GM18505 (cell line): ENCODE data around the gene SRP19.

Experiments used
- ATAC-seq: cut with Tn5 transposase; IDR thresholded peaks from one replicate; pipeline ENCODE4 v1.9.1; 2021; ENCODE audit not compliant: unreplicated experiment
- POLR2A ChIP-seq: IDR thresholded peaks from 4 replicates; pipeline ENCODE4 v1.6.1; 2011; ENCODE audit warnings: borderline replicate concordance; ENCODE audit not compliant: insufficient read depth, insufficient read length; ENCODE audit errors: extremely low read depth

SRP19 gene

DNA sequence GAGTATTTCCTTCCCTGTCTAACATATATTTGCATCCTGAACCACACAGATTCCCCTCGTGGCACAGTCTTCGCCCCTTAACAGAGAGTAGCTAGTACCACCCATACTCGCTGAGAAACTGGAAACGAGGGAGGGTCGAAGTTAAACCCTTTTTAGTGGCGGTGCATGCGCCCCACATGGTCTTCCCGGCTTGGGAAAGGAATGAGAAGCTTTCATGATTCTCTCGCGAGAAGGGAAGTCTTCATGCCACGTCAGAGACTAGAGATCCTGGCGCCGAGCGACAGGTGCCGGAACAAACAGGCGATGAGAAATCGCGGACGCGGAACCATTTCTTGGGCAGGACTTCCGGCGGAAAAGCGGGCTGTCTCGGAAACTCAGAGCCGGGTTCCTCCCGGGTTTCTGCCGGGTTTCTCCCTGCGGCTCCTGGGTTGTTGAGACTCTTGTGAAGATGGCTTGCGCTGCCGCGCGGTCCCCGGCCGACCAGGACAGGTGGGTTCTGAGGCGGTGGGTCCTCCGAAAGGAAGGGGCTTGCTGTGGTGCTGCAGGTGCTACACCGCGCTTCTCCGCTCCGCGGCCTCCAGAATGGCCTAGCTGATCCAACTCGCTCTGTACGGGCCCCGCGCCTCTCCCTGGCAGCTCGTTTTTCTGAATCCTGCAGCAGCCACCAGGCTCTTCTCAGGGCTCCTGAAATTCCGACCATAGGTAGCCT, at the start of gene SRP19:
Gene SRP19, plus strand, starts transcription at position 359 of the 709 bp plus-strand sequence. Its CDS starts 90 bp downstream, at position 449.
- peak; percentile 97 for ATAC-seq
- peak; percentile 85 for TF ChIP-seq POLR2A

DNA sequence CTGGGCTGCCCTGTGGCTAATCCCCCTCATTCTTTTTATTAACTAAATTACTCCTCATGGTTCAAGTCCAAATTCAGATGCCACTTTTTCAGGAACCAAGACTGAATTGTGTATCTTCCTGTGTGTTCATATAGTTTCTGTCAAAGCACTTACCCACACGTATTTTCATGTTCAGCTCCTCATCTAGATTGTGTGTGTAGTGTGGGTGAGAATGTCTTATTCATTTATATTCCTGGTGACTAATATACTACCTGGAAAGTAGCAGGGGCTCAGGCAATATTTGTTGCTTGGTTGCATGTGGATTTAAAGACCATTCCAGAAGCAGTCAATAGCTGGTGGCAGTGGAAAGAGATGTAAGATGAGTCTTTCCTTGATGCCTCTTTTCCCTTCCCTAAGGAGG, 48.5 kb upstream of the SRP19 start:
- no peak for TF ChIP-seq POLR2A
- no peak for ATAC-seq

DNA sequence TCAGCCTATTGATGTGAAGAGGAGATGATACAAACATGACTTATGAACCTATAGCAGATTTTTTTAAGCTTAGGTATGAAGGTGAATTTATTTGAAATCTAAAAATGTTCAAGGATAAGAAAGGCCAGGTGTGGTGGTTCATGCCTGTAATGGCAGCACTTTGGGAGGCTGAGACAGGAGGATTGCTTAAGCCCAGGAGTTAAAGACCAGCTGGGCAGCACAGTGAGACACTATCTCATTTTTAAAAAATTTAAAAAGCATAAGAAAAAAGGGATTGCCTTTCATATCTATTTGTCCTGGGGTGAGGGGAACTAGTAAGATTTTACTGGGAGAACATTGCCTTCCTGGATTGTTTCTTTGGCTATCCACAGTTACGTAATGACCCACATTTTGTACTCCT, 40.8 kb upstream of the SRP19 start:
- TF ChIP-seq POLR2A = no peak
- no peak for ATAC-seq

DNA sequence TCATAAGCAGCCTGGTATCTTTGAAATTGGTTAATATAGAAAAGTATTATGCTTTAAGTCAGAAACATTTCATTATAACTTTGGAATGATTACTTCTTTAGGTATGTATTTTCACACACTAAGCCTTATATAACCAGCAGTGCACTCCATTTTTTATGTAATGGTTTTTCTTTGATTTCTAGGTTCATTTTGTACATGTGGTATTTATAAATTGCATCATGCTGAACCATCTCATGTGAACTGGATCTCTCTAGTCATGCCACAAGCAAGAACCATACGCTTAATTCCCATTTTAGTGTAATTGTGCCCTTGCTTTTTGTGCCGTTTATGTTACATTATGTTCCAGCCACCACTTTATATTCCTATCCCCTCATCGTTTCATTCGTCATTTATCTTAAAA, 38.6 kb upstream of the SRP19 start:
- no peak for TF ChIP-seq POLR2A
- ATAC-seq = no peak

DNA sequence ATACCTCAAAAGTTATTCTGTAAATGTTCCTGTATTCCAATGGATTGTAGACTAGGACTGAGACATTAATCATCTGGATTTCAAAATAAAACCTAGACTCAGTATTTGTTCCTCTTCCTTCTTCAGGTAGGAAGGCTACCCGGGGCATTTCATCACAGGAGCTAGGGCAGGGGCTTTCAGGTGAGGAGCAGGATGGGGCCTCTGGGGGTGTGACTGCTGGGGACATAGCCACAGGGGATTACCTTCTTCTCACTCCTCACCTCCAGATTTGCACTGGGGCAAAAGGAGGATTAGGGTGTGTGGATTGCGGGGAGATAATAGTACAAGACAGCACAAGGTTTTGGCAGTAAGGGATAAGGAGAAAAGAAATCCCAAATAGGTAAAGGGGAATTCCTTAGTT, 37.9 kb upstream of the SRP19 start:
- TF ChIP-seq POLR2A = no peak
- no peak for ATAC-seq

DNA sequence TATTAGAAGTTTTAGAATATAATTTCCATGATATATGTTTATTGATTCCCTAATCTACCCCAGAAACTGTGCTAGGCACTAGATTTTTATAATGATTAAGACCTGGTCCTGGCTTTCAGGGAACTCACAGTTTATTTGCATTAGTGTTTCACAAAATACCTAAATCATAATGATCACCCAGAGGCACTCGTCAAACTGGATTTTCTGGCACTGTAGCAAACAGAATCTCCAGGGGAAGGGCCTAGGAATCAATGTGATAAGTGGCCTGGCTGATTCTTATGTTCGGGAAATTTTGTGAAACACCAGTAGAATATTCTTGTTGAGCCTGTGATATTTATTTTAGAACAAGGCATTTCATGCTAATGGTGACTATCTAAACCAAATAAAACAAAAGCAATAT, 37.4 kb upstream of the SRP19 start:
- ATAC-seq = no peak
- no peak for TF ChIP-seq POLR2A

DNA sequence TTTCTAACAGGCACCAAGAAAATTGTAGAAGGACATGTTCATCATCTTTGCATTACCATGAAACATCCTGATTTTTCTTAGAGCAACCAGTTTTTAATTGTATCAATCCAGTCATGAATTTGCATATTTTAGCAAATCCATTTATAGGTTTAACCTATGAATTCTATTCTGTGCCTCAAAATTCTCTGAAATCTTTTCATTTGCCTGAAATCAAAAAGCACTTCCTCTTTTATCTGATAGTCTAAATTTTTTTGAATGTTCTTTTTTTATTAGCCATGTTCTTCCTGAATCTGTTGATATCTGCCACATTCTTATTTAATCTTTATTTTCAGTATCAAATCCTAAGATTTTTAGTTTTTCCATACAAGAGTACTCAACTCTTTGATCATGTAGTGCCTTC, 36.9 kb upstream of the SRP19 start:
- no peak for ATAC-seq
- no peak for TF ChIP-seq POLR2A

DNA sequence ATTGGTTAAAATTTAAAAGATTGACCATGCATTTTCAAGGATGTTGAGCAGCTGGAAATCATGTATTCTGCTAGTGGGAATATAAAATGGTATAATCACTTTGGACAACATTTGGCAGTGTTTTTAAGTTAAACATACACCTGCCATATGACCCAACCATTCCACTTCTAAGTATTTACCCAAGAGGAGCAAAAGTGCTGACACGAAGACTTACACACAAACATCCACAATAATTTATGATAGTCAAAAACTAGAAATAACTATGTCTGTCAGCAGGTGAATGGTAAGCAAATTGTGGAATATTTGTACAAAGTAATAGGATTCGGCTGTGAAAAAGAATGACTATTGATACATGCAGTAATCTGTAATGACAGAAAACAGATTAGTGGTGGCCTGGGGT, 30.7 kb upstream of the SRP19 start:
- no peak for TF ChIP-seq POLR2A
- no peak for ATAC-seq

DNA sequence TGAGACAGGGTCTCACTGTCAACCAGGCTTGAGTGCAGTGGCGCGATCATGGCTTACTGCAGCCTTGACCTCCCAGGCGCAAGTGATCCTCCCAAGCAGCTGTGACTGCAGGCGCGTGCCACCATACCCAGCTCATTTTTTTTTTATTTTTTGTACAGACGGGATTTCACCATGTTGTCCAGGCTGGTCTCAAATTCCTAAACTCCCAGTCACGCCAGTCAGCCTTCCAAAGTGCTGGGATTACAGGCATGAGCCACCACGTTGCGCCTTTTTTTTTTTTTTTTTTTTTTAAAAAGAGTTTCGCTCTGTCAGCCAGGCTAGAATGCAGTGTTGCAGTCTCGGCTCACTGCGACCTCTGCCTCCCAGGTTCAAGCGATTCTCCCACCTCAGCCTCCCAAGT, 27.1 kb upstream of the SRP19 start:
- no peak for TF ChIP-seq POLR2A
- no peak for ATAC-seq

DNA sequence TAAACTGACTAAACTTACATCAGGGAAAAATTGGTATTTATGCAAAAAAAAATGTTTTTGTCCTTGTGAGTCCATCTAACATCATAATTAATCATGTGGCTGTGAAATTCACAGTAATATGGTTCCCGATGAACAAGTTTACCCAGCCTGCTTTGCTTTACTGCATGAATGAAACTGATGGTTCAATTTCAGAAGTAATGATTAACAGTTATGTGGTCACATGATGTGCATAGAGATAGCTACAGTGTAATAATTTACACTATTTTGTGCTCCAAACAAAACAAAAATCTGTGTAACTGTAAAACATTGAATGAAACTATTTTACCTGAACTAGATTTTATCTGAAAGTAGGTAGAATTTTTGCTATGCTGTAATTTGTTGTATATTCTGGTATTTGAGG, 16.6 kb upstream of the SRP19 start:
- ATAC-seq = no peak
- no peak for TF ChIP-seq POLR2A

DNA sequence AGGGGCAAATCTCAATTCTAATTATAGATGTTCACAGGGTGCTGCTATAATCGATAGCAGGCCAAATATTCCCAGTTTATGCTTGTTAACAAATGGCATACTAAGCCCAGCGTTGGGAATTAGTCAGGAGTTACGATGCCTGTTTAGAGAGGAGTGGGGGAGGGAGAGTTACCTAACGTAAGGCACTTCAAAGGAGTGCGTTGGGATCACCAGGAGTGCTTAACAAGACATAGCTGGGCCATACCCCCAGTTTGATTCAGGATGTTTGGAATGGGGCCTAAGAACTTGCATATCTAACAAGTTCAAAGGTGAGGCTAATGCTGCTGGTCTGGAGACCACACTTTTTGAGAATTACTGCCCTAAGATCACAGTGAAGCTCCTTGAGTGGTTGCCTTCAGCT, 14.5 kb upstream of the SRP19 start:
- ATAC-seq = no peak
- TF ChIP-seq POLR2A = no peak

DNA sequence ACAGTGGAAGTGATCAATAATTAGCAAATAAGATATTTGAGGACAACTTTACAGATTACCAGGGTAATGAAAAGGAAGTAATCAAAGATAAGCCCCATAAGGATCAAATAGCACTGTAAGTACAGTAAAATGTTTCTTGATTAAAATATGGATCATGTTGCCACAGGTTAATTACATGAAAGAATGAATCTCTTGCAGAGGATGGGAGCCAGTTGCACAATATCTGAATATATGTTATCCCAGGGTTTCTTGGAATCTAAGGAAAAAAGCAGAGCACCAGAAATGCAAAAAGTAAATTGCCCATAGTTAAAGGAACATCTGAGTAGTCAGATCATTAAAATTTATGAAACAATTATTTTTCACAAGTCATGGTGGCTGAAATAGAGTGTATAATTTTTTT, 13.8 kb upstream of the SRP19 start:
- ATAC-seq = no peak
- TF ChIP-seq POLR2A = no peak

DNA sequence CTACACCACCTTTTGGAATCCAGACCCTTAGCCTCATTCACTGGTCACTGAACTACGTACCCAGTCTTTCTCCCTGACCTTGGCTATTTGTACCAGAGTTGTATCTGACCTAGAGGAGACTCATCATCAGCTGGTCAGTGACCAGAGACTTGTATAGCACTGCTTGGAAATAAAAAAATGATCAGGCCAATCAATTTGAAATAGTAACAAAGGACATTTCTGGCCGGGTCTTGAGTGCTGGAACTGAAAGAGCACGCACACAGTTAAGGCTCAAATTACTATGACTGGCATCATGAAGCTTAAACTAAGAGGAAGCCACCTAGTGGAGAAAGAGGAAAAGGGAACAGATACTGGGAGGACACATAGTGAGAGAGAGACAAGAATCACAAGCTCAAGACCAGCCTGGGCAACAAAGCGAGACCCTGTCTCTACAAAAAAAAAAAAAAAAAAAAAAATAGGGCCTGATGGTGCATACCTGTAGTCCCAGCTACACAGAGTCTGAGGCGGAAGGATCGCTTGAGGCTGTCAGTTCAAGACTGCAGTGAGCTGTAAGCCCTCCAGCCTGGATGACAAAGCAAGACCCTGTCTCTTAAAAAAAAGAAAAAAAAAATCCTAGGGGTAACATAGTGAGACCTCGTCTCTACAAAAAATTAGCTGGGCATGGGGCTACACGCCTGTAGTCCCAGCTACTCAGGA, 12.8 kb upstream of the SRP19 start:
- ATAC-seq = peak; percentile 99
- no peak for TF ChIP-seq POLR2A

DNA sequence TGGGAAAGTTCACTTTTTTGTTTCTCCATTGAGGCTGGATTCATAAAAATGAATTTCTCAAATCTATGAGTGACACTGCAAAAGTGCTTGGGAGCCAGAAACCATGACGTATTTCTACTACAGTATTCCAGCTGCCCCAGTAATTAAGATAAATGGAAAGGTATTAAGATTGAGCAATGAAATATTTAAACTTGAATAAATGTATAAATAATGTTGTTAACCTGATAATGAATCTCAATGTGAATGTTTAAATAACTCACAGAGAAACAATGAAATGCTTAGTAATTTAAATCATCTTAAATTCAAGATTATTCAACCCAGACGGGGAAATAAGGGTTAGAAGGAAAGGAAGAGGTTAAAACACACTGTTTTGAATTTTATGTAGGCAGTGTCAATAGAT, 11.2 kb upstream of the SRP19 start:
- no peak for ATAC-seq
- no peak for TF ChIP-seq POLR2A
